G401.6 (cell line): ENCODE results near the gene CELF2.
"Not testable (repeated sequence)": the region's sequence is repeated elsewhere in the genome, so short reads cannot be mapped to it uniquely, and the experiment has no call there.

Source experiments
- FAIRE-seq: peaks from 2 replicates; lab custom pipeline; 2012; peaks lifted over from hg19 to GRCh38; lab: Jason Lieb, UNC

Gene CELF2

GRCh38 chr10:11331046-11331577, 313.4 kb downstream of the CELF2 start:
- FAIRE-seq, result no peak

- FAIRE-seq, result no peak
Measured at GRCh38 chr10:11331726-11332125, 314.1 kb downstream of the CELF2 start.

- FAIRE-seq, result no peak
Measured at GRCh38 chr10:11332846-11333245, 315.2 kb downstream of the CELF2 start.

GRCh38 chr10:11334436-11334835, 316.8 kb downstream of the CELF2 start:
- no peak for FAIRE-seq

- no peak for FAIRE-seq
Measured at GRCh38 chr10:11335167-11335652, 317.5 kb downstream of the CELF2 start.

- FAIRE-seq, result no peak
Measured at GRCh38 chr10:11335881-11336430, 318.3 kb downstream of the CELF2 start.

GRCh38 chr10:11336722-11337162, 319.1 kb downstream of the CELF2 start:
- FAIRE-seq, result no peak

- FAIRE-seq, result no peak
Measured at GRCh38 chr10:11337516-11337915, 319.8 kb downstream of the CELF2 start.

GRCh38 chr10:11338160-11338844, 320.6 kb downstream of the CELF2 start:
- no peak for FAIRE-seq

GRCh38 chr10:11339013-11339412, 321.3 kb downstream of the CELF2 start:
- no peak for FAIRE-seq

- FAIRE-seq, result no peak
Measured at GRCh38 chr10:11339660-11340059, 322.0 kb downstream of the CELF2 start.

- no peak for FAIRE-seq
Measured at GRCh38 chr10:11341283-11341960, 323.8 kb downstream of the CELF2 start.

- FAIRE-seq, result no peak
Measured at GRCh38 chr10:11344081-11344480, 326.4 kb downstream of the CELF2 start.

GRCh38 chr10:11344550-11344949, 326.9 kb downstream of the CELF2 start:
- no peak for FAIRE-seq

- FAIRE-seq, result no peak
Measured at GRCh38 chr10:11345224-11346054, 327.8 kb downstream of the CELF2 start.

GRCh38 chr10:11347580-11347979, 329.9 kb downstream of the CELF2 start:
- FAIRE-seq, result not testable (repeated sequence)

GRCh38 chr10:11351801-11352200, 334.1 kb downstream of the CELF2 start:
- FAIRE-seq, result no peak

GRCh38 chr10:11353006-11353896, 335.6 kb downstream of the CELF2 start:
- FAIRE-seq, result no peak

GRCh38 chr10:11354823-11355222, 337.2 kb downstream of the CELF2 start:
- no peak for FAIRE-seq

- FAIRE-seq, result no peak
Measured at GRCh38 chr10:11355592-11355991, 337.9 kb downstream of the CELF2 start.

GRCh38 chr10:11357439-11357838, 339.8 kb downstream of the CELF2 start:
- FAIRE-seq, result no peak
